HL-60 (cell line): Measurements from ENCODE around the gene KCNQ1.

Experiments
- CTCF ChIP-seq: IDR thresholded peaks from one replicate; pipeline ENCODE4 v1.5.1; 2011; ENCODE audit warnings: low read length, control low read depth, inconsistent platforms; ENCODE audit not compliant: insufficient read depth
- REST ChIP-seq: IDR thresholded peaks from 2 replicates; pipeline ENCODE4 v1.6.1; 2012; ENCODE audit warnings: low read depth; ENCODE audit not compliant: insufficient replicate concordance

DNA sequence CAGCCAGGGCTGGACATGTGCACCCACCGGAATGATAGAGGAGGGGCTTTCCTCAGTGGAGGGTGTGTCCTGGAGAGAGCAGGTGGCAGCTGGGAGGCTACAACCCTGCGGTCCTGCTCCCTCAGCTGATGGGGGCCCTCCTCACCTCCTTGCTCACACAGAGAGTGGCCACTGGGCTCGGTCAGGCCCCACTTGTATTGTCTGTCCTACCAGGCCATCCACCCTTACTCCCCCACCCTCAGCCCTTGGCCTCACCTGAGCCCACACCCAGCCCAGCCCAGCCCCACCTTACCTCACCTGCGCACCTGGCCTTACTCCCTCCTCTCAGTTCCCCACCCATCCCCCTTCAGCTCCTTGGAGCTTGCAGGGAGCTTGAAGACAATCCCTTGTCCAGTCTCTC, 3.6 kb upstream of the KCNQ1 start:
- TF ChIP-seq CTCF, result no peak
- TF ChIP-seq REST, result no peak
